Caco-2 (cell line): ENCODE results near the gene MPL. TPM values are rescaled to one million over a fixed set of nuclear protein-coding genes. Genes with fewer than 3 reads are reported as not detected.

Source experiments
- BruUV-seq: library from RNA; stranded (reverse); fragments of 400-500 nt; replicated peaks from 2 replicates; lab custom pipeline; 2021; lab: Mats Ljungman, UMichigan
- CTCF ChIA-PET: fragments of 300-600 bp; sonication (Branson Sonifier 250); formaldehyde crosslinking; loops from one replicate; lab custom pipeline; 2022; ENCODE audit warnings: antibody characterized with exemption; lab: Charles Lee
- POLR2A ChIA-PET: fragments of 300-600 bp; sonication (Branson Sonifier 250); formaldehyde crosslinking; loops from one replicate; lab custom pipeline; 2022; ENCODE audit warnings: antibody characterized with exemption; lab: Charles Lee
- DNase-seq, 2 experiments: peaks; one replicate each; pipeline versions ENCODE4 v3.0.0 to v3.0.0-alpha.2; 2020 to 2022
- H3K27me3 ChIP-seq: replicated peaks from 2 replicates; pipeline ENCODE4 v1.6.0; 2011; ENCODE audit warnings: low read length; ENCODE audit not compliant: control insufficient read depth, insufficient read depth
- H3K36me3 ChIP-seq: 2 replicates; pipeline ENCODE4 v1.5.1; 2011; ENCODE audit warnings: low read length; ENCODE audit not compliant: control insufficient read depth, insufficient read depth
- H3K4me1 ChIP-seq: fragments of 250-450 bp; sonication (Bioruptor Pico); 2 replicates; pipeline ENCODE4 v1.5.1; 2020; ENCODE audit warnings: mild to moderate bottlenecking
- H3K4me3 ChIP-seq: 2 replicates; pipeline ENCODE4 v1.5.1; 2011; ENCODE audit warnings: low read depth, mild to moderate bottlenecking, control low read depth, low read length
- H3K9me3 ChIP-seq: fragments of 250-450 bp; sonication (Bioruptor Pico); 2 replicates; pipeline ENCODE4 v1.5.1; 2020; ENCODE audit warnings: mild to moderate bottlenecking, moderate library complexity
- H3K27ac Mint-ChIP-seq: one replicate; pipeline ENCODE4 v1.8.0; 2022; ENCODE audit warnings: mixed read lengths; ENCODE audit not compliant: unreplicated experiment
- H3K27me3 Mint-ChIP-seq: one replicate; pipeline ENCODE4 v1.8.0; 2022; ENCODE audit warnings: mixed read lengths; ENCODE audit not compliant: insufficient read depth, unreplicated experiment
- H3K36me3 Mint-ChIP-seq: one replicate; pipeline ENCODE4 v1.8.0; 2022; ENCODE audit warnings: mild to moderate bottlenecking, mixed read lengths; ENCODE audit not compliant: insufficient read depth, unreplicated experiment
- H3K4me1 Mint-ChIP-seq: one replicate; pipeline ENCODE4 v1.8.0; 2022; ENCODE audit warnings: low read depth, mixed read lengths; ENCODE audit not compliant: unreplicated experiment
- H3K4me3 Mint-ChIP-seq: one replicate; pipeline ENCODE4 v1.8.0; 2022; ENCODE audit warnings: mild to moderate bottlenecking, moderate library complexity, mixed read lengths; ENCODE audit not compliant: unreplicated experiment
- H3K9me3 Mint-ChIP-seq: one replicate; pipeline ENCODE4 v1.8.0; 2022; ENCODE audit warnings: mixed read lengths; ENCODE audit not compliant: unreplicated experiment
- intact Hi-C: fragments of 100-400 bp; cut with micrococcal nuclease; formaldehyde crosslinking; loops from one replicate; pipeline ENCODE4 v1.10.0; 2022; ENCODE audit not compliant: unreplicated experiment
- total RNA-seq: library from RNA; stranded (reverse); gene quantifications from 2 replicates; pipeline ENCODE4 v1.2.3, GENCODE V29; 2022
- TF ChIP-seq, protein P1 (sequence below), 2 experiments: fragments of 200-600 bp in 1 of 2; IDR thresholded peaks; 1 replicate in 1 of 2; 2 replicates in 1 of 2; pipeline versions ENCODE4 v1.5.1 to v1.8.0; 2011 to 2022; ENCODE audit warnings: antibody characterized with exemption in 1 of 2, control low read depth in 1 of 2, inconsistent platforms in 1 of 2, low read depth in 1 of 2, low read length in 1 of 2, mild to moderate bottlenecking in 1 of 2, moderate library complexity in 1 of 2; ENCODE audit not compliant: insufficient read depth in 1 of 2, severe bottlenecking in 1 of 2, unreplicated experiment in 1 of 2

MPL gene
- total RNA-seq, 1 experiment from 2014 or later = not detected

- no peaks in the 10 kb centered on the region for H3K4me1 Mint-ChIP-seq
- intact Hi-C loops = no loop called here
- Histone ChIP-seq H3K9me3 (no peaks in the 10 kb centered on the region), H3K4me3 (no peak overlapping the region), H3K27me3 (no peaks in the 10 kb centered on the region), H3K36me3 (no peaks in the 10 kb centered on the region), H3K4me1 (no peaks in the 10 kb centered on the region)
- ChIA-PET CTCF (no interaction called here), POLR2A (no interaction called here)
- TF ChIP-seq, protein P1, sequence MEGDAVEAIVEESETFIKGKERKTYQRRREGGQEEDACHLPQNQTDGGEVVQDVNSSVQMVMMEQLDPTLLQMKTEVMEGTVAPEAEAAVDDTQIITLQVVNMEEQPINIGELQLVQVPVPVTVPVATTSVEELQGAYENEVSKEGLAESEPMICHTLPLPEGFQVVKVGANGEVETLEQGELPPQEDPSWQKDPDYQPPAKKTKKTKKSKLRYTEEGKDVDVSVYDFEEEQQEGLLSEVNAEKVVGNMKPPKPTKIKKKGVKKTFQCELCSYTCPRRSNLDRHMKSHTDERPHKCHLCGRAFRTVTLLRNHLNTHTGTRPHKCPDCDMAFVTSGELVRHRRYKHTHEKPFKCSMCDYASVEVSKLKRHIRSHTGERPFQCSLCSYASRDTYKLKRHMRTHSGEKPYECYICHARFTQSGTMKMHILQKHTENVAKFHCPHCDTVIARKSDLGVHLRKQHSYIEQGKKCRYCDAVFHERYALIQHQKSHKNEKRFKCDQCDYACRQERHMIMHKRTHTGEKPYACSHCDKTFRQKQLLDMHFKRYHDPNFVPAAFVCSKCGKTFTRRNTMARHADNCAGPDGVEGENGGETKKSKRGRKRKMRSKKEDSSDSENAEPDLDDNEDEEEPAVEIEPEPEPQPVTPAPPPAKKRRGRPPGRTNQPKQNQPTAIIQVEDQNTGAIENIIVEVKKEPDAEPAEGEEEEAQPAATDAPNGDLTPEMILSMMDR (IDR thresholded peaks at IDR 0.05; ENCODE audit: insufficient read depth in 1 of 2, low read depth in 1 of 2, low read length in 1 of 2, severe bottlenecking in 1 of 2, unreplicated experiment in 1 of 2) = no peak
- no TSS peak for BruUV-seq
- H3K9me3 Mint-ChIP-seq = no peaks in the 10 kb centered on the region
- H3K27ac Mint-ChIP-seq = no peak overlapping the region
- H3K4me3 Mint-ChIP-seq = no peak overlapping the region
- no peak for DNase-seq
- no peaks in the 10 kb centered on the region for H3K27me3 Mint-ChIP-seq
- H3K36me3 Mint-ChIP-seq = no peaks in the 10 kb centered on the region
These were observed 18.3 kb upstream of the MPL start for GRCh38 chr1:43319288-43319687.

DNA sequence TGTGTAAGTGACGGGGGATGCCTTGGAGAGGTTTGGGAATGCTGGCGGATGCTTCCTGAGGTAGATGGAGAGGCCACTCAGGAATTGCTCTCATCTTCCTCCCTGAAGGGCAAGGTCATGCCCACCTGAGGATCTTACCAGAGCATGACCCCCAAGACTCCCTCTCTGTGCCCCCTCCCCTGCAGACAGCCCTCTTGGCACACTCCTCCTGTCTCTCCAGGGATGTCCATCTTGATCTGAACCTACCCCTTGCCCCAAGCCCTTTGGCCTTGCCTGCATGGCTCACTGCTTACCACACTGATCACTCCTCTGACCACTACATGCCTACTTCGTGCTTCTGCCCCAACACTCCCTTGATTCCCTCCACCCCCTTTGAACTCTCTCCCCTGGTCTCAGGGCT, 17.9 kb upstream of the MPL start:
- Mint-ChIP-seq H3K4me1 (no peaks in the 10 kb centered on the region), H3K36me3 (no peaks in the 10 kb centered on the region), H3K27ac (no peak overlapping the region), H3K9me3 (no peaks in the 10 kb centered on the region), H3K27me3 (no peaks in the 10 kb centered on the region), H3K4me3 (no peak overlapping the region)
- no peak for DNase-seq
- no peak overlapping the region for H3K4me3 ChIP-seq
- H3K36me3 ChIP-seq = no peaks in the 10 kb centered on the region
- intact Hi-C loops = no loop called here
- POLR2A ChIA-PET = no interaction called here
- H3K27me3 ChIP-seq = no peaks in the 10 kb centered on the region
- no peaks in the 10 kb centered on the region for H3K4me1 ChIP-seq
- TF ChIP-seq, protein P1 (IDR thresholded peaks at IDR 0.05; ENCODE audit: insufficient read depth in 1 of 2, low read depth in 1 of 2, low read length in 1 of 2, severe bottlenecking in 1 of 2, unreplicated experiment in 1 of 2) = no peak
- CTCF ChIA-PET = no interaction called here
- BruUV-seq = no TSS peak
- H3K9me3 ChIP-seq = peaks cover 4% of the 10 kb centered on the region; the same call in 1 of the 2 replicates

GRCh38 chr1:43321331-43321891, 16.2 kb upstream of the MPL start:
- intact Hi-C loops = no loop called here
- H3K36me3 Mint-ChIP-seq = no peaks in the 10 kb centered on the region
- no peaks in the 10 kb centered on the region for H3K9me3 Mint-ChIP-seq
- H3K4me1 Mint-ChIP-seq = no peaks in the 10 kb centered on the region
- no peak overlapping the region for H3K4me3 ChIP-seq
- H3K27me3 ChIP-seq = no peaks in the 10 kb centered on the region
- ChIA-PET CTCF (no interaction called here), POLR2A (no interaction called here)
- no TSS peak for BruUV-seq
- no peaks in the 10 kb centered on the region for H3K36me3 ChIP-seq
- DNase-seq = no peak
- H3K4me3 Mint-ChIP-seq = no peak overlapping the region
- no peaks in the 10 kb centered on the region for H3K27me3 Mint-ChIP-seq
- no peaks in the 10 kb centered on the region for H3K4me1 ChIP-seq
- TF ChIP-seq, protein P1 (IDR thresholded peaks at IDR 0.05; ENCODE audit: insufficient read depth in 1 of 2, low read depth in 1 of 2, low read length in 1 of 2, severe bottlenecking in 1 of 2, unreplicated experiment in 1 of 2) = no peak
- H3K9me3 ChIP-seq = peaks cover 14% of the 10 kb centered on the region
- no peak overlapping the region for H3K27ac Mint-ChIP-seq
